ENCODE results near the gene RASGEF1C.

The RASGEF1C gene

GRCh38 chr5:180105827-180106312, 103.1 kb downstream of the RASGEF1C start:
- no peak overlapping the region for H2AFZ ChIP-seq (ENCODE audit: low read depth, low read length)
- no peaks in the 10 kb centered on the region for H3K27me3 ChIP-seq (ENCODE audit: insufficient read depth, low read length)
- no peaks in the 10 kb centered on the region for H3K36me3 ChIP-seq (ENCODE audit: insufficient read depth, low read length)
- no peak overlapping the region for H3K4me3 ChIP-seq (ENCODE audit: low read length)
- H3K9me3 ChIP-seq (ENCODE audit: low read length), result peaks cover 2% of the 10 kb centered on the region
- H3K4me1 ChIP-seq (ENCODE audit: insufficient read depth, low read length), result no peaks in the 10 kb centered on the region

GRCh38 chr5:180104168-180104530, 104.9 kb downstream of the RASGEF1C start:
- H3K36me3 ChIP-seq (ENCODE audit: insufficient read depth, low read length), result no peaks in the 10 kb centered on the region

GRCh38 chr5:180103487-180104167, 105.4 kb downstream of the RASGEF1C start:
- Histone ChIP-seq H2AFZ (ENCODE audit: low read depth, low read length) (no peak overlapping the region), H3K27me3 (ENCODE audit: insufficient read depth, low read length) (no peaks in the 10 kb centered on the region), H3K36me3 (ENCODE audit: insufficient read depth, low read length) (no peaks in the 10 kb centered on the region), H3K4me1 (ENCODE audit: insufficient read depth, low read length) (no peaks in the 10 kb centered on the region), H3K9me3 (ENCODE audit: low read length) (peaks cover 10% of the 10 kb centered on the region), H3K4me3 (ENCODE audit: low read length) (no peak overlapping the region)

More at GRCh38 chr5:180104168-180104530, 104.9 kb downstream of the RASGEF1C start:
- Histone ChIP-seq H3K9me3 (ENCODE audit: low read length) (peaks cover 6% of the 10 kb centered on the region), H3K4me1 (ENCODE audit: insufficient read depth, low read length) (no peaks in the 10 kb centered on the region), H2AFZ (ENCODE audit: low read depth, low read length) (no peak overlapping the region), H3K4me3 (ENCODE audit: low read length) (no peak overlapping the region), H3K27me3 (ENCODE audit: insufficient read depth, low read length) (no peaks in the 10 kb centered on the region)

- Histone ChIP-seq H3K36me3 (ENCODE audit: insufficient read depth, low read length) (no peaks in the 10 kb centered on the region), H3K4me3 (ENCODE audit: low read length) (no peak overlapping the region), H3K4me1 (ENCODE audit: insufficient read depth, low read length) (no peaks in the 10 kb centered on the region)
These were observed 106.4 kb downstream of the RASGEF1C start for GRCh38 chr5:180102636-180103035.

GRCh38 chr5:180101451-180102105, 107.4 kb downstream of the RASGEF1C start:
- no peak overlapping the region for H3K4me3 ChIP-seq (ENCODE audit: low read length)
- no peaks in the 10 kb centered on the region for H3K4me1 ChIP-seq (ENCODE audit: insufficient read depth, low read length)
- H3K36me3 ChIP-seq (ENCODE audit: insufficient read depth, low read length), result no peaks in the 10 kb centered on the region
- H3K27me3 ChIP-seq (ENCODE audit: insufficient read depth, low read length), result no peaks in the 10 kb centered on the region
- no peak overlapping the region for H2AFZ ChIP-seq (ENCODE audit: low read depth, low read length)
- peaks cover 12% of the 10 kb centered on the region for H3K9me3 ChIP-seq (ENCODE audit: low read length)

More at GRCh38 chr5:180102636-180103035, 106.4 kb downstream of the RASGEF1C start:
- Histone ChIP-seq H3K27me3 (ENCODE audit: insufficient read depth, low read length) (no peaks in the 10 kb centered on the region), H3K9me3 (ENCODE audit: low read length) (peaks cover 12% of the 10 kb centered on the region), H2AFZ (ENCODE audit: low read depth, low read length) (no peak overlapping the region)

GRCh38 chr5:180100621-180101450, 108.2 kb downstream of the RASGEF1C start:
- no peaks in the 10 kb centered on the region for H3K27me3 ChIP-seq (ENCODE audit: insufficient read depth, low read length)
- H3K4me3 ChIP-seq (ENCODE audit: low read length), result no peak overlapping the region
- no peaks in the 10 kb centered on the region for H3K4me1 ChIP-seq (ENCODE audit: insufficient read depth, low read length)
- no peaks in the 10 kb centered on the region for H3K36me3 ChIP-seq (ENCODE audit: insufficient read depth, low read length)
- H2AFZ ChIP-seq (ENCODE audit: low read depth, low read length), result no peak overlapping the region
- H3K9me3 ChIP-seq (ENCODE audit: low read length), result peaks cover 12% of the 10 kb centered on the region

- H2AFZ ChIP-seq (ENCODE audit: low read depth, low read length), result no peak overlapping the region
- no peaks in the 10 kb centered on the region for H3K4me1 ChIP-seq (ENCODE audit: insufficient read depth, low read length)
- no peaks in the 10 kb centered on the region for H3K27me3 ChIP-seq (ENCODE audit: insufficient read depth, low read length)
- no peak overlapping the region for H3K4me3 ChIP-seq (ENCODE audit: low read length)
- H3K9me3 ChIP-seq (ENCODE audit: low read length), result peaks cover 12% of the 10 kb centered on the region
- no peaks in the 10 kb centered on the region for H3K36me3 ChIP-seq (ENCODE audit: insufficient read depth, low read length)
These were observed 109.0 kb downstream of the RASGEF1C start for GRCh38 chr5:180099733-180100611.

- Histone ChIP-seq H2AFZ (ENCODE audit: low read depth, low read length) (no peak overlapping the region), H3K4me3 (ENCODE audit: low read length) (no peak overlapping the region), H3K36me3 (ENCODE audit: insufficient read depth, low read length) (no peaks in the 10 kb centered on the region), H3K4me1 (ENCODE audit: insufficient read depth, low read length) (no peaks in the 10 kb centered on the region), H3K9me3 (ENCODE audit: low read length) (peaks cover 12% of the 10 kb centered on the region), H3K27me3 (ENCODE audit: insufficient read depth, low read length) (no peaks in the 10 kb centered on the region)
These were observed 109.8 kb downstream of the RASGEF1C start for GRCh38 chr5:180098991-180099732.

GRCh38 chr5:180098526-180098925, 110.5 kb downstream of the RASGEF1C start:
- Histone ChIP-seq H2AFZ (ENCODE audit: low read depth, low read length) (no peak overlapping the region), H3K36me3 (ENCODE audit: insufficient read depth, low read length) (no peaks in the 10 kb centered on the region), H3K9me3 (ENCODE audit: low read length) (peaks cover 12% of the 10 kb centered on the region), H3K27me3 (ENCODE audit: insufficient read depth, low read length) (no peaks in the 10 kb centered on the region), H3K4me1 (ENCODE audit: insufficient read depth, low read length) (no peaks in the 10 kb centered on the region), H3K4me3 (ENCODE audit: low read length) (no peak overlapping the region)

GRCh38 chr5:180097926-180098325, 111.1 kb downstream of the RASGEF1C start:
- H3K4me3 ChIP-seq (ENCODE audit: low read length), result no peak overlapping the region

GRCh38 chr5:180097163-180097894, 111.7 kb downstream of the RASGEF1C start:
- Histone ChIP-seq H3K4me1 (ENCODE audit: insufficient read depth, low read length) (no peaks in the 10 kb centered on the region), H3K27me3 (ENCODE audit: insufficient read depth, low read length) (no peaks in the 10 kb centered on the region), H3K9me3 (ENCODE audit: low read length) (peaks cover 12% of the 10 kb centered on the region), H3K36me3 (ENCODE audit: insufficient read depth, low read length) (no peaks in the 10 kb centered on the region), H2AFZ (ENCODE audit: low read depth, low read length) (no peak overlapping the region), H3K4me3 (ENCODE audit: low read length) (no peak overlapping the region)

More at GRCh38 chr5:180097926-180098325, 111.1 kb downstream of the RASGEF1C start:
- no peak overlapping the region for H2AFZ ChIP-seq (ENCODE audit: low read depth, low read length)
- H3K4me1 ChIP-seq (ENCODE audit: insufficient read depth, low read length), result no peaks in the 10 kb centered on the region
- H3K9me3 ChIP-seq (ENCODE audit: low read length), result peaks cover 12% of the 10 kb centered on the region
- H3K27me3 ChIP-seq (ENCODE audit: insufficient read depth, low read length), result no peaks in the 10 kb centered on the region
- no peaks in the 10 kb centered on the region for H3K36me3 ChIP-seq (ENCODE audit: insufficient read depth, low read length)
